Measurements from ENCODE around the gene CTSW.

DNA sequence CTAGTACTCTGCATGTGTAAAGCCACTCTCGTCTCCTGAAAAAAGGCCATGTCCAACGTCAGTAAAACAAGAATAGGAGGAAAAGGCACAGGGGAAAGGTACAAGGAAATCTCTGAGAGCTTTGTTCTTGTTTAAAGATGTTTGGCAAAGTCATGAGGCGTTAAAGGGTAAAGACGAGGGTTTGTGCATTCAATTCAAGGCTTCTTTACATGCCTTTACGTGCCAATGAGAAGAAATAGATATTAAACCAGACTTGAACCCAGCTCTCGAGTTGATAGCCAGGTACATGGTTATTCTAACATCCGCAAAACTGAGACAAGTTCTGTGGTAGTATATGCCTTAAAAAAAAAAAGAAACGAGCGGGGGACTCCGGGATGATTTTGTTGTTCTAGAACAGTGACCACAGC lies 21.0 kb upstream of the CTSW start:
- no peak for TF ChIP-seq EZH2 (IDR thresholded peaks at IDR 0.05; ENCODE audit: borderline replicate concordance, low read length)
- TF ChIP-seq, protein P1, sequence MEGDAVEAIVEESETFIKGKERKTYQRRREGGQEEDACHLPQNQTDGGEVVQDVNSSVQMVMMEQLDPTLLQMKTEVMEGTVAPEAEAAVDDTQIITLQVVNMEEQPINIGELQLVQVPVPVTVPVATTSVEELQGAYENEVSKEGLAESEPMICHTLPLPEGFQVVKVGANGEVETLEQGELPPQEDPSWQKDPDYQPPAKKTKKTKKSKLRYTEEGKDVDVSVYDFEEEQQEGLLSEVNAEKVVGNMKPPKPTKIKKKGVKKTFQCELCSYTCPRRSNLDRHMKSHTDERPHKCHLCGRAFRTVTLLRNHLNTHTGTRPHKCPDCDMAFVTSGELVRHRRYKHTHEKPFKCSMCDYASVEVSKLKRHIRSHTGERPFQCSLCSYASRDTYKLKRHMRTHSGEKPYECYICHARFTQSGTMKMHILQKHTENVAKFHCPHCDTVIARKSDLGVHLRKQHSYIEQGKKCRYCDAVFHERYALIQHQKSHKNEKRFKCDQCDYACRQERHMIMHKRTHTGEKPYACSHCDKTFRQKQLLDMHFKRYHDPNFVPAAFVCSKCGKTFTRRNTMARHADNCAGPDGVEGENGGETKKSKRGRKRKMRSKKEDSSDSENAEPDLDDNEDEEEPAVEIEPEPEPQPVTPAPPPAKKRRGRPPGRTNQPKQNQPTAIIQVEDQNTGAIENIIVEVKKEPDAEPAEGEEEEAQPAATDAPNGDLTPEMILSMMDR (IDR thresholded peaks at IDR 0.05; ENCODE audit: low read length), result no peak

Measured in OCI-LY1 (cell line).